Measurements from ENCODE around the gene RAB11FIP4.

RAB11FIP4 gene

GRCh38 chr17:31497994-31498826 lies 106.7 kb downstream of the RAB11FIP4 start:
- no peak for DNase-seq

DNA sequence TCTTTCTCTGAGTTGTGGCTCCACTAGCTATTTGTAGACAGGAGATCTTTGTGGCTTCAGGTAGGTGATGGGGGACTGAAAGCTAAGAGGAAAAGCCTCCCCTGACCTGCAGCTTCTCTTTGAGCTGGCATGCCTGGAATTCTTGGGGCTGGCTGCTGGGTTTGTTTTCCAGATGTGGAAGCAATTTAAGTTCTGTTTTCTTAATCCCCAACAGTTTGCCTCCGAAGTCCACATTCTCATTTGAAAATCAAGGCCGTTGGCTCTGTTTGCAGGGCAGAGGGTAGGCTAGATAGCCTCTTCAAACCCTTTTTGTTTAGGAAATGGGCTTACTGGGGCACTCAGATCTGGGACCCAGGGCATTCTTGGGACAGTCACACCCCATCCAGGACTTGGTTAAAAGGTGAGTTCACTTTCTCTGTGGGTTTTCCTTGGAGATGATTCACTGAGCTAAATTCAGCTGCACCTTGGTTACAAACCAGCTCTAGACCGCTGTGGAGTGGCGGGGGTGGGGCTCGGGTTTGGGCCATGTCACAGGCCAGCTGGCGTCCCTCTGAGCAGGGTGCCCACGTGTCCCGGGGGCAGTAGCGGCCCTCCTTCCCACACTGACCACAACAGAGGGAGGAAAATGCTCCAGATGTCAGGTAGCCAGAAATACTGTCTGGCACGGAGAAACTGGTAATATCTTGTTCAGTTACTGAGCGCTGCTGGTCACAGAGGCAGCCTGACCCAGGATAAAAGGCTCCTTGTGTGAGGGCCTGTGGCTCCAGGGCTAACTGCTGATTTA lies 108.5 kb downstream of the RAB11FIP4 start:
- DNase-seq: no peak

DNA sequence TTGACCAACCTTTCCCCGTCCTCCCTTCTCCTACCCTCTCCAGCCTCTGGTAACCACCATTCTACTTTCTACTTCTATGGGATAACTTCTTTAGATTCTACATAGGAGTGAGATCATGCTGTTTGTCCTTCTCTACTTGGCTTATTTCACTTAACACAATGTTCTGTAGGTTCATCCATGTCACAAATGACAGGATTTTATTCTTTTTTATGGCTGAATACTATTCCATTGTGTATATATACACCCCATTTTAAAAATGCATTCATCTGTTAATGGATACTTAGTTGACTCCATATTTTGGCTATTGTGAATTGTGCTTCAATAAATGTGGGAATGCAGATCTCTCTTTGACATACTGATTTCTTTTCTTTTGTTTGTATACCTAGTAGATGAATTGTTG lies 115.0 kb downstream of the RAB11FIP4 start:
- DNase-seq: no peak

- DNase-seq: no peak
Observed at GRCh38 chr17:31508288-31509094, 117.0 kb downstream of the RAB11FIP4 start.

DNA sequence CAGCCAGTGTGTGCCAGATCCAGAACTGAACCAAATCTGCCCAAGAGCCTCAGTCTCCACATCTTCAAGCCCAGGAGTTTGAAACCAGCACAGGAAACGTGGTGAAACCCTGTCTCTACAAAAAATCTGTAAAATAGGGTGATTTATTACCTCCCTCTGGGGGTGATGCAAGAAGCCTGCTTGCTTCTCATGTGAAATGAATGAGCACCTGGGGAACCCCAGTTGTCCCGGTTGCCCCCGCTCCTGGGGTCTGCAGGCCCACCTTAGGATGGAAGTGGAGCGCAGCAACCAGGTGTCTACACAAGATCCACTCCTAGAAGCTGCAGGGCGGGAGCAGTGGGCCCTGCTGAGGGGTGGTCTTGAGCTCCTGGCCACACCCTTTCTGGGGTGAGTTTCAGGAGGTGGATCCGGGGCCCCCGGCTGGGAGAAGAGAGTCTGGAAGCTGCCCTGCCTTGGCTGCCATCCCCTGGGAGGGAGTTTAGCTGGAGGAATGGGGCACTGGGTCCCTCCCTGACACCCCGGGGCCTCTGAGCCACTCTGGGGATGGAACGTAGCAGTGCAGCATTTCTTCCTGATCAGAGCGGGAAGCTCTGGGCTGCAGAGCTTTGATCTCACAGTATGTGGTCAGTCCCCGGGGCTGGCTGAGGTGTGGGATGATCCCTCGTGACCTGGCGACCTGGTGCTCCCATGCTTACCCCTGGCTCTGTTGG lies 117.8 kb downstream of the RAB11FIP4 start:
- DNase-seq: no peak

DNA sequence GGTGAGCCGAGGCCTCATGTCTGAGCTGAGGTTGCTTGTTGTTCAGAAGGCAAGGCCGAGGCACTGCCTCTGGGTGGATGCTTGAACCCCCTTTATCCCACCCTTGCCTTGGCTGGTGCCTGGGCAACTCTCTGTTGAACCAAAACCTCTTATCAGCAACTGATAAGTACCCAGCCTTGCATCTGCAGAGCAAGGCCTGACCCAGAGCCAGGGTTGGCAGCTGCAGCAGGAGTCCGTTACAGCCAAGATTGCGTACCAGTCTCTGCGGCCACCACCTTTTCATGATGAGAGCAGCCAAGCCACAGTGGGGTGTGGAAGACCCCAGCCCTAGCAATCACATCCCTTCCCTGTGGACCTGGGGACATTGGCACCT lies 118.3 kb downstream of the RAB11FIP4 start:
- no peak for DNase-seq

GRCh38 chr17:31510308-31511194 lies 119.1 kb downstream of the RAB11FIP4 start:
- DNase-seq: no peak

DNA sequence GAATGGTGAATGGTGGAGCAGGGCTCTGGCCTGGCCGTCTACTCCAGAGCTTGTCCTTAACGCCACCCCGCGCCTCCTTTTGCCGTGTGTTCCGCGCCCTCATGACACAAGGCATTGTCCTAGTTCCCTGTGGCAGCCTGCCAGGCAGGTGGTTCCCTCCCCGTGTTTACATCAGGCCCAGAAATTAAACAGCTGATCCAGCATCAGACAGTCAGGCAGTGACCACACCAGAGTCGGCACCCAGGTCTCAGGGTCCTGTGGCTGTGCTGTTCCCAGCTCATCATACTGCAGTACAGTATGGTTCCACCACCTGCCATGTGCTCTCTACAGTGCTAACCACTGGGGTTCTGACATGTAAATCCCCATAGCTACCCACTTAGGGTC lies 119.7 kb downstream of the RAB11FIP4 start:
- no peak for DNase-seq

DNA sequence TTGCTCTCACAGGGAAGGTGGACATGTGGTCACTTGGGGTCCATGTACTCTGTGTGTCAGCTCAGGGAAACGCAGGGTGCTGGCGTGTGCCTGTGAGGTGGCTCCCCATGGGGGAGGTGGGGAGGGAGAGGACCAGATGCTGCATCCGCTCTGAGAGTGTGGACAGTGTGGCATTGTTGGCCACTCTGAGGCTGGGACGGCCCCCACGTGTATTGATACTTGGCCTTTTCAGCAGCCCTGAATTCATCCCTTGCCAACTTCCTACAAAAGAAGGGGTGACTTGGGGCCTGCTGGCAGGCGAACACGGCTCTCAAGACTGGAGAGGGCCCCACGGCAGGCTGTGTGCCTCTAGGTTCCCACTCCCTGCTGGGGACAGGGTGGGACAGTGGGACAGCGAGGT lies 120.1 kb downstream of the RAB11FIP4 start:
- DNase-seq: no peak

GRCh38 chr17:31512104-31512740 lies 120.7 kb downstream of the RAB11FIP4 start:
- no peak for DNase-seq

DNA sequence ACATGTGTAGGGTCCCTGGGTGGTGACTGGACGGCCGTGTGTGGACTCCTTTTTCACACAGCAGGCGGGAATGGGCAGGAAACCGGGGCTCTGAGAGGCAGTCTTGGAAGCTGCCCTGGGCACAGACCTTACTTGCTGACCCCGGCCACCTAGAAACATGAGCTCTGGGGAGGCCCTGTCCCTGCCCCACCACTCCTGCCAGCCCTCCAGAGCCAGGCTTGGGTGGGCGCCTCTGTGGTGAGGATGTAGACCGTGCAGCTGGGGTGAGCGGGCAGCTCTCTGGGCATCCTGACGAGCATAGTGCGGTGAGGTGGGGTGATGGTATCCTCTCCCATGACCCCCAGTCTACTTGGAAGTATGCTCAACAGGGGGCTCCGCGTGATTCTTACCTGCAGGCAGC lies 121.3 kb downstream of the RAB11FIP4 start:
- DNase-seq: no peak

- DNase-seq: no peak
Observed at GRCh38 chr17:31513731-31514427, 122.4 kb downstream of the RAB11FIP4 start.

DNA sequence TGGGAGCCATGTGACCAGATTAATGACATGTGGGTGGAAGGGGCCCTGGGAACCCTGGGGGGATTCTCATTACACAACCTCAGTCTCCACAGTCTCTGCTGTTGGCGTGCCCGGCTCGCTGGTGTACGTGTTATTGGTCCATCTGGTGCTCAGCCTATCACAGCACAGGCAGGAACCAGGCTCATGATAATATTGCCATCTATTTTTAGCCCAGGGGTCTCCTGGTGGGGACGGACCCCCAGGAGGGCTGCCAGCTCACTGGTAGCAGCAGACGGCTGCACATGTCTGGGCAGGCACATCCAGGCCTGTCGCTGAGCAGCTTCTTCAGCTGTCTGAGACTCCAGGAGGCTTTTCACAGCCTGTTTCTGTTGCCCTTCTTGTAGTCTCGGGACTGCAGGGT lies 123.8 kb downstream of the RAB11FIP4 start:
- DNase-seq: no peak

- no peak for DNase-seq
Observed at GRCh38 chr17:31517524-31517923, 126.0 kb downstream of the RAB11FIP4 start.

DNA sequence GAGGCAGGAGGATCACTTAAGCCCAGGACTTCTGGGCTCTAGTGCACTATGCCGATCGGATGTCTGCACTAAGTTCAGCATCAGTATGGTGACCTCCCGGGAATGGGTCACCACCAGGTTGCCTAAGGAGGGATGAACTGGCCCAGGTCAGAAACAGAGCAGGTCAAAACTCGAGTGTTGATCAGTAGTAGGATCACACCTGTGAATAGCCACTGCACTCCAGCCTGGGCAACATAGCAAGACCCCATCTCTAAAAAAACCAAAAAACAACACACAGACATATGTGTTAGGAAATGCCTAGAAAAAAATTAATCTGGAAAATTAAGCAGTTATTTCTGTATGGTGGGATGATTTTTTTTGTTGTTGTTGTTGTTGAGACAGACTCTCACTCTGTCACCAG lies 127.0 kb downstream of the RAB11FIP4 start:
- no peak for DNase-seq

- no peak for DNase-seq
Observed at GRCh38 chr17:31521632-31522283, 130.3 kb downstream of the RAB11FIP4 start.

DNA sequence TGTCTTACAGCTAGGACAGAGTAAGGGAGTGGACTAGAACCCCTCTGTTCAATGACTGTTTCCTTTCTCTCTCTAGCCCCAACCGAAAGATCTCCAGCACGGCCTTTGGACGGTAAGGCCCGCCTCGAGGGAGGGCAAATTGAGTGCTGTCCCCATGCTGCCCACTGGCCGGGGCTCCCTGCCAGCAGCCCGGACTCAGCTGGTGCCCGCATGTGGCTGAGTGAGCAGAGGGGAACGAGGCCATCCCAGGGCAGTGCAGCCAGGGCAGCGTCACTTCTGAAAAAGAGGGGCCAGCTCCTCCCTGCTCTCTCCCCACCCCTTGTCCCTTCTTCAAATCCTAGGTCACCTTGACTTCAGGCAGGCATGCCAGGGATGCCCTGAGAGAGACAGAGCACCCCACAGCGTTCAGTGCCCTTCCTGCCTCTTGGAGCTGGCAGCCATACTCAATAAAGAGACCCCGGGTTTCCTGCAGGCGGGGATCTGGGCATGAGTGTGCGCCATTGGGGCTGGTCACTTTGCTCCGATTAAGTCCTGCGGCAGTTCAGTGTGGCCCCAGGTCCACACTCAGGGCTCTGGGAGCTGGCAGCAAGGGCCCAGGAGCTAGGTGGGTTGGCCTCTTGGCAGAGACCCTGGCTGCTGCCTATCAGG lies 130.9 kb downstream of the RAB11FIP4 start:
- no peak for DNase-seq

- DNase-seq: no peak
Observed at GRCh38 chr17:31522987-31523495, 131.6 kb downstream of the RAB11FIP4 start.
